Activated CD4-positive, alpha-beta T cell treated with anti-CD3 and anti-CD28 coated beads, Interleukin-2, amount 50 U/mL, for 24 hours (primary cell): ENCODE results near the gene RNF144A.

ENCODE experiments used
- DNase-seq, 2 donors: peaks; one replicate each; pipeline ENCODE4 v3.0.0-alpha.2; 2020; ENCODE audit warnings: low read depth in 1 of 2, low spot score in 1 of 2

RNF144A gene

GRCh38 chr2:7020468-7020867, 103.3 kb downstream of the RNF144A start:
- DNase-seq: no peak

DNA sequence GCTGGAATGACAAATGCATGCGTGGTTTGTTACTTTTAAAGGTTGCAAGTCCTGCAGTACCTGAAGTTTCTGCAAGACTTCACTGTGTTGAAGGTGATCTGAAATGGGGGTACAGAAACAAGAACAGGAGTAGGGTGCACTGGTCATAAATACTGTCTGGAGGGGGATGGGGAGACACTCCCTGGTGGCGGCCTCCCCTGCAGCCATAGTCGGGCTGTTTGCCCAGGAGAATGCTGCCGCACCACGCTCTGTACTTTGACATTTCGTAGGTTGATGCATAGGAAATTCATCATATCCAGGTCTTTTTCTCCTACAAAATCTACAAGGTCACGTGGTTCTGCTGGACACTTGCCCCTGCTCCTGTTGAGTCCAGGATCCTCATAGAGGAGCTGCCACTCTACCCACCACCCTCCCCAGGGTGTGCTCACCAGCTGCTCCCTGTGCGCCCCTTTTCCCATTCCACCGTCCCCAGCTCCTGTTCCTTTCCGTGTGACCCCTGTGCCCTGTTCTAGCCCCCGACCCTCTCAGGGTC, 103.8 kb downstream of the RNF144A start:
- DNase-seq: no peak

GRCh38 chr2:7022492-7023385, 105.5 kb downstream of the RNF144A start:
- no peak for DNase-seq

GRCh38 chr2:7023542-7023941, 106.3 kb downstream of the RNF144A start:
- DNase-seq: no peak

DNA sequence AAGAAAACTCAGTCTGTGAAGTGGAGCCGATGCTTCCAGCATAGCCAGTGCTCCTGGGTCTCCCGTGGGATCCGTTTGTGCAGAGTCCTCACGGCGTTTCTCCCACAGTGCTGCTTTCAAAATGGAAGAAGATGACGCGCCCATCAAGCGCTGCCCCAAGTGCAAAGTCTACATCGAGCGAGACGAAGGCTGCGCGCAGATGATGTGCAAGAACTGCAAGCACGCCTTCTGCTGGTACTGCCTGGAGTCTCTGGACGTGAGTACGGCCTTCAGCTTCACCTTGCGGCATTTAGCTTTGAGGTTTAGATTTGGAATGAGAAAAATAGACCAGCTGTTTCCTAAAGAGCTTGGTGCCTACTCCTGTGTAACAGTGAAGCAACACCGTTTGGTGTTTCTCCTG, 107.0 kb downstream of the RNF144A start:
- DNase-seq: no peak

- DNase-seq: no peak
Observed at GRCh38 chr2:7025082-7025481, 107.9 kb downstream of the RNF144A start.

- no peak for DNase-seq
Observed at GRCh38 chr2:7026742-7027141, 109.5 kb downstream of the RNF144A start.

DNA sequence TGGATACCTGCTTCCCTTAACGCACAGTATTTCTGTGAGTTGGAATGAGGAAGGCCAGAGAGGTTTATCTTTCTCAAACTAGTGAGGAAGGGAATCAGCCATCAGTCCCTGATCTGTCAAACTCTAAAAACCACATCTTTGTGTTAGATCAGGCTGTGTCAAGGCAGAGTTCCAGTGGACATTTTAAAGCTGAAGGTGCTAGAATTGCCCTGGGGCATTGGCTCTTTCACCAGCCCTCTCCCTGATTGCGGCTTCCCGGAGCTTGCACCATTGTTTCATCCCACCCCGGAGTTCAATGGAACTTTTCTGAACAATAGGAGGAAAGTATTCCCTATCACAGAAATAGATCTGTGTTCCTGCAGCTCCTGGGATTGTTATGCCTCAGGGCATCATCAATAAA, 110.2 kb downstream of the RNF144A start:
- DNase-seq: no peak

DNA sequence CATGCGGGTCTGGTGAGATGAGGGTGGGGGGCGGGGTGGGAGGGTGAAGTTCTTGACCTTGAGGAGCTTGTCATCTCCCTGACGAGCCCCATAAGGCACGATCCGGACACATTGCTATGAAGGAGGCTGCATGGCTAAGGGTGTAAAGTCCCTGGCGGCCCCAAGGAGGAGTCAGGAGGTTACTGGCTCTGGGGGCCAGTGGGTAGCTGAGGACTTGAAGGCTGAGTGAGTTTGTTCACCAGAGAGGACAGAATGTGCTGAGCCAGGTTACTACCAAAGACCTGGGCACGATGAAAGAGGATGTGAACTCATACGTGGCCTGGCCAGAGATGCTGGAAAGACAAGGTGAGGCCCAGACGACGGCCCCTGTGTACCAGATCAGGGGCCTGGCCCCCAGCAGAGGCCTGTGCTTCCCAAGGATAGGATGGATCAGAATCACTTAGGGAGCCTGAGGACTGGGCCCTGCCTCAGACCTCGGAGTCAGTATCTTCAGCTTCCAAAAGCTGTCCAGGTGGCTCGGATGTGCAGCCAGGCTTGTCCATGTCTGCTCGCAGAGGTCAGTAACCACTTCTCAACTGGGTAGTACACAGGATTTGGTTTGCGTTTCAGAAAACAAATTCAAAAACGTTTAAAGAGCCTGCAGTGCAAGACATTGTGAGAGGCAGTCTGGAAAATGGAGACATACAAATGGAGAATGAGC, 110.9 kb downstream of the RNF144A start:
- DNase-seq: no peak

DNA sequence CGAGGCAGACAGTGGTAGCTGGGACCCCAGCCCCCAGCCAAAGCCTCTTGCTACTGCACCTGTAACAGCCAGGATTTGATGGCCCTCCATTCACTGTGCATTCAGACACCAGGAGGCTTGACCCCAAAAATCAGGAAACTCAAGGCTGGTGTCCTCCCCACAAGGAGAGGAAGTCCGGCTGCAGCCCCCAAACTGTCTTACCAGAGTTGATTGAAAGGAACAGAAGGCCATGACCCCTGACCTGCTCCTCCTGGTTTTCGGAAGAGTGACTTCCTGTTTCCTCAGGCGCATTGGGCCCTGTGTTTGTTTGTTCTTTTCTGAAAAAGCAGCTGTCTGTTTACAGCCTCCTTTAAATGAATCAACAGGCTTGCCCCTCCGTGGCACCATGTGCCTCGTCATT, 111.6 kb downstream of the RNF144A start:
- DNase-seq: no peak

- DNase-seq: no peak
Observed at GRCh38 chr2:7029291-7030059, 112.3 kb downstream of the RNF144A start.

- DNase-seq: no peak
Observed at GRCh38 chr2:7030810-7031209, 113.6 kb downstream of the RNF144A start.

- peak in 1 of 2 donors; percentile 17 for DNase-seq
Observed at GRCh38 chr2:7031547-7032245, 114.5 kb downstream of the RNF144A start.

- no peak for DNase-seq
Observed at GRCh38 chr2:7032371-7032770, 115.2 kb downstream of the RNF144A start.

GRCh38 chr2:7033136-7033960, 116.1 kb downstream of the RNF144A start:
- DNase-seq: no peak

GRCh38 chr2:7034303-7034702, 117.1 kb downstream of the RNF144A start:
- DNase-seq: no peak

DNA sequence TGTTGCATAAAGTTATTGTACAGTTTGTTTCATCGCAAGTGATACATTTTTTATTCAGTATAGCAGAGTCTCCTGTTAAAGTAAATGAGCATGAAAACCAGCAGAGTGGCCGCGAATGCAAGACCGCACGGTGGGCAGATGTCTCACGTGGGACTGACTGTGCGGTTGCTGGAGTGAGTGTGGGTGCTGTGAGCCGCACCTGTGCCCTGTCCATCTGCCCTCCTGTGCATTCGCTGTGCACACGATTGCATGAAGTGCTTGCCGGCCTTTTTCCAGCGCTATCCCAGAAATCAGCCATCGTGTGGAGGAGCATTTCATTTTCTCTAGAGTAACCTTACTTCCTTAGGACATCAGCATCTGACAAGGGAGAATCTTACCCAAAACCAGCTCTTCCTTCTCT, 118.7 kb downstream of the RNF144A start:
- DNase-seq: no peak

- peak; percentile 19 to 41 for DNase-seq
Observed at GRCh38 chr2:7037340-7038333, 120.4 kb downstream of the RNF144A start.

GRCh38 chr2:7040547-7040946, 123.3 kb downstream of the RNF144A start:
- DNase-seq: no peak
